ENCODE results near the gene LAMA2. TPM values are rescaled to one million over a fixed set of nuclear protein-coding genes. Genes with fewer than 3 reads are reported as not detected.

Gene LAMA2
- total RNA-seq, 3 donors from 2014 or later (not counting 1 experiment from before 2014, with no cell fraction given) = 2.1 to 5.3 (median 3.6) TPM

DNA sequence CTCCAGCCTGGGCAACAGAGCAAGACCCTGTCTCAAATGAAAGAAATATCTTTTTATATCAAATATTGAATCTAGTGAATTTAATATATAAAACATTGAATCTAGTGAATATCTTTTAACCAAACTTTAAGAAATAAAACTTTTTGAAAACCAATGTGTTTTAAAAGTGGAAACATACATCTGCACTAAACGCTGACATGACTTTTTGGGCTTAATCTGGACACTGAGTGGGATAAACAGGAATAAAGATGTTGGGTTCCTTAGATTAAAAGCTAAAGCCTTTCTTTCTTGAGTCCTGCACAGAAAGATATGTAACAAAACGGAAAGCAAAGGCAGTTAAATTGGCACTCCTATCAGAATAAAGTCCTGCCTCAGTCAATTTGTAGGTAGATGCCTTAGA lies 636.8 kb downstream of the LAMA2 start:
- no peaks in the 10 kb centered on the region for H3K4me1 Mint-ChIP-seq
- no peak for TF ChIP-seq CTCF (IDR thresholded peaks at IDR 0.05)
- DNase-seq (no peak), ATAC-seq (no peak)
- Histone ChIP-seq H3K4me3 (ENCODE audit: low read length) (no peak overlapping the region), H3K4me1 (ENCODE audit: control insufficient read depth, insufficient read depth, low read length) (no peaks in the 10 kb centered on the region), H3K27ac (ENCODE audit: low read length) (no peak overlapping the region), H3K9me3 (ENCODE audit: control insufficient read depth, insufficient read depth, low read length) (no peaks in the 10 kb centered on the region), H3K27me3 (ENCODE audit: control insufficient read depth, insufficient read depth, low read length) (no peaks in the 10 kb centered on the region), H3K36me3 (ENCODE audit: control insufficient read depth, insufficient read depth, low read length) (no peaks in the 10 kb centered on the region)
- H3K4me3 Mint-ChIP-seq = no peak overlapping the region
- H3K27ac Mint-ChIP-seq = no peak overlapping the region
- no peaks in the 10 kb centered on the region for H3K9me3 Mint-ChIP-seq
- H3K27me3 Mint-ChIP-seq (ENCODE audit: low read depth in 2 of 2) = no peaks in the 10 kb centered on the region
- whole genome bisulfite sequencing (ENCODE audit: insufficient coverage) = 93% methylated on average over 2 of the region's 2 CpGs
- intact Hi-C loops (cut with micrococcal nuclease) = no loop called here
- H3K36me3 Mint-ChIP-seq = no peaks in the 10 kb centered on the region

- no peak for DNase-seq
- Mint-ChIP-seq H3K9me3 (no peaks in the 10 kb centered on the region), H3K27me3 (ENCODE audit: low read depth in 2 of 2) (no peaks in the 10 kb centered on the region), H3K27ac (no peak overlapping the region), H3K36me3 (no peaks in the 10 kb centered on the region), H3K4me3 (no peak overlapping the region), H3K4me1 (no peaks in the 10 kb centered on the region)
- Histone ChIP-seq H3K27me3 (ENCODE audit: control insufficient read depth, insufficient read depth, low read length) (no peaks in the 10 kb centered on the region), H3K4me3 (ENCODE audit: low read length) (no peak overlapping the region), H3K9me3 (ENCODE audit: control insufficient read depth, insufficient read depth, low read length) (no peaks in the 10 kb centered on the region), H3K36me3 (ENCODE audit: control insufficient read depth, insufficient read depth, low read length) (no peaks in the 10 kb centered on the region), H3K4me1 (ENCODE audit: control insufficient read depth, insufficient read depth, low read length) (no peaks in the 10 kb centered on the region), H3K27ac (ENCODE audit: low read length) (no peak overlapping the region)
- WGBS (ENCODE audit: insufficient coverage) = 42% methylated on average over 2 of the region's 2 CpGs
- no peak for TF ChIP-seq CTCF (IDR thresholded peaks at IDR 0.05)
- no peak for ATAC-seq
- intact Hi-C loops (cut with micrococcal nuclease) = no loop called here
These were observed 639.0 kb downstream of the LAMA2 start for GRCh38 chr6:129521946-129522345.

GRCh38 chr6:129523816-129524215 lies 640.9 kb downstream of the LAMA2 start:
- H3K27me3 Mint-ChIP-seq (ENCODE audit: low read depth in 2 of 2) = no peaks in the 10 kb centered on the region
- no peak for TF ChIP-seq CTCF (IDR thresholded peaks at IDR 0.05)
- H3K9me3 Mint-ChIP-seq = no peaks in the 10 kb centered on the region
- intact Hi-C loops (cut with micrococcal nuclease) = no loop called here
- no peak overlapping the region for H3K27ac ChIP-seq (ENCODE audit: low read length)
- no peaks in the 10 kb centered on the region for H3K36me3 Mint-ChIP-seq
- no peak overlapping the region for H3K4me3 Mint-ChIP-seq
- DNase-seq (no peak), ATAC-seq (no peak)
- no peaks in the 10 kb centered on the region for H3K9me3 ChIP-seq (ENCODE audit: control insufficient read depth, insufficient read depth, low read length)
- H3K27me3 ChIP-seq (ENCODE audit: control insufficient read depth, insufficient read depth, low read length) = no peaks in the 10 kb centered on the region
- H3K4me1 ChIP-seq (ENCODE audit: control insufficient read depth, insufficient read depth, low read length) = no peaks in the 10 kb centered on the region
- H3K4me1 Mint-ChIP-seq = no peaks in the 10 kb centered on the region
- no peaks in the 10 kb centered on the region for H3K36me3 ChIP-seq (ENCODE audit: control insufficient read depth, insufficient read depth, low read length)
- H3K27ac Mint-ChIP-seq = no peak overlapping the region
- WGBS (ENCODE audit: insufficient coverage) = 91% methylated on average over 3 of the region's 4 CpGs
- no peak overlapping the region for H3K4me3 ChIP-seq (ENCODE audit: low read length)

DNA sequence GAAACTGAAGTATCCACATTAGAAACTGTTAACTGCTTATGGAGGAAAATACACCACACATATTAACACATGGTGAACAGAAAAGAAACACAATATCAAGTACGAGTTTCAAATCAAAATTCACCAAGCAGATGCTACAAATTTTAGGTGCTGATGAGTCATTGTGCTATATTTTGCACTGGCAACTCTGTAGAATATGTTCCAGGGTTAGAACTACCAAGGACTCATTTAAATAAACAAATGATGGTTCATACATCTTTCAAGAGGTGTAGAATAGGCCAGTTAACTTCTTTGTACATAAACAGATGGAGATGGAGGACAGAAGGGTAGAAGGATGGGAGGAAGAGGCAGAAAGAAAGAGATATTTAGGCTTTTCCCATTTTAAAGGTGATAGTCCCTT lies 642.1 kb downstream of the LAMA2 start:
- Mint-ChIP-seq H3K27me3 (ENCODE audit: low read depth in 2 of 2) (no peaks in the 10 kb centered on the region), H3K27ac (no peak overlapping the region), H3K9me3 (no peaks in the 10 kb centered on the region), H3K4me3 (no peak overlapping the region), H3K4me1 (no peaks in the 10 kb centered on the region), H3K36me3 (no peaks in the 10 kb centered on the region)
- no peak for ATAC-seq
- no peak overlapping the region for H3K4me3 ChIP-seq (ENCODE audit: low read length)
- no peaks in the 10 kb centered on the region for H3K9me3 ChIP-seq (ENCODE audit: control insufficient read depth, insufficient read depth, low read length)
- intact Hi-C loops (cut with micrococcal nuclease) = no loop called here
- no peaks in the 10 kb centered on the region for H3K36me3 ChIP-seq (ENCODE audit: control insufficient read depth, insufficient read depth, low read length)
- TF ChIP-seq CTCF (IDR thresholded peaks at IDR 0.05) = no peak
- DNase-seq = no peak
- WGBS (ENCODE audit: insufficient coverage) = 71% methylated on average over 1 of the region's 1 CpG
- no peaks in the 10 kb centered on the region for H3K27me3 ChIP-seq (ENCODE audit: control insufficient read depth, insufficient read depth, low read length)
- H3K4me1 ChIP-seq (ENCODE audit: control insufficient read depth, insufficient read depth, low read length) = no peaks in the 10 kb centered on the region
- H3K27ac ChIP-seq (ENCODE audit: low read length) = no peak overlapping the region
